HUES64 (cell line): ENCODE measurements around the gene MMAB.

Source experiments
- H3K27ac ChIP-seq: 2 replicates; pipeline ENCODE4 v1.7.0; 2013; ENCODE audit warnings: low read depth, low read length, inconsistent platforms
- H3K27me3 ChIP-seq: 2 replicates; pipeline ENCODE4 v1.6.1; 2013; ENCODE audit warnings: mild to moderate bottlenecking, low read length; ENCODE audit not compliant: insufficient read depth
- H3K36me3 ChIP-seq: 2 replicates; pipeline ENCODE4 v1.6.1; 2013; ENCODE audit warnings: mild to moderate bottlenecking, low read length; ENCODE audit not compliant: insufficient read depth
- H3K4me1 ChIP-seq: 2 replicates; pipeline ENCODE4 v1.6.1; 2013; ENCODE audit warnings: mild to moderate bottlenecking, low read length, moderate library complexity; ENCODE audit not compliant: insufficient read depth
- H3K4me3 ChIP-seq: 2 replicates; pipeline ENCODE4 v1.5.1; 2013; ENCODE audit warnings: mild to moderate bottlenecking, low read length, moderate library complexity
- H3K9ac ChIP-seq: 2 replicates; pipeline ENCODE4 v1.6.1; 2013; ENCODE audit warnings: mild to moderate bottlenecking, low read depth, low read length
- H3K9me3 ChIP-seq: 2 replicates; pipeline ENCODE4 v1.6.1; 2013; ENCODE audit warnings: low read depth, low read length; ENCODE audit not compliant: insufficient read depth
- WGBS: fragments of 150-250, 120-280 bp; methylation state at CpG from one replicate; pipeline ENCODE4 v1.1.7; 2013; ENCODE audit warnings: missing lambda C conversion rate; 5-methylcytosine and 5-hydroxymethylcytosine counted together

Gene MMAB

GRCh38 chr12:109601557-109601956 lies 28.3 kb upstream of the MMAB start:
- 93% methylated on average over 8 of the region's 8 CpGs for WGBS
- H3K4me3 ChIP-seq: no peak overlapping the region

DNA sequence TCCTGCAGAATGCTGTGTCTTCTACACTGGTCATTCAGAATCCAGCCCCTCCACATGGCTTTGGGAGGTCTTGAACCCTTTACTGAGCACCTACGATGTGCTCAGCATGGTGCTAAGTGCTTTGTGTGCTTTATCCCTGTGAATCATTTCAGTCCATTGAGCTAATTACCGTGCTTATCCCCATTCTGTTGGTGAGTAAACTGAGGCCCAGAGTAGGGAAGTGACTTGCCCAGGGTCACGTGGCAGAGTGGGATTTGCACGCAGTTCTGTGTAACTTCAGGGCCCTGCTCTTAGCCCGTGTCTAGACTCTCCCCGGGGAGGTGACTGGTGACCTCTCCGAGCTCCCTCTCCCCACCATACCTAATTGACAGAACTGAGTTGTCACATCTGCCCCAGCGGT lies 27.7 kb upstream of the MMAB start:
- no peak overlapping the region for H3K9ac ChIP-seq

More at GRCh38 chr12:109601557-109601956, 28.3 kb upstream of the MMAB start:
- H3K9me3 ChIP-seq: no peaks in the 10 kb centered on the region
- H3K36me3 ChIP-seq: no peaks in the 10 kb centered on the region
- no peaks in the 10 kb centered on the region for H3K27me3 ChIP-seq
- peaks cover 8% of the 10 kb centered on the region for H3K4me1 ChIP-seq
- no peak overlapping the region for H3K27ac ChIP-seq
- no peak overlapping the region for H3K9ac ChIP-seq

GRCh38 chr12:109600481-109600880 lies 27.2 kb upstream of the MMAB start:
- Histone ChIP-seq H3K9me3 (no peaks in the 10 kb centered on the region), H3K4me3 (no peak overlapping the region), H3K36me3 (no peaks in the 10 kb centered on the region), H3K27ac (no peak overlapping the region), H3K9ac (no peak overlapping the region), H3K27me3 (no peaks in the 10 kb centered on the region), H3K4me1 (peaks cover 8% of the 10 kb centered on the region)
- 98% methylated on average over 2 of the region's 2 CpGs for WGBS

More for the DNA sequence above, 27.7 kb upstream of the MMAB start:
- WGBS: 92% methylated on average over 8 of the region's 8 CpGs
- H3K27ac ChIP-seq: no peak overlapping the region
- no peaks in the 10 kb centered on the region for H3K27me3 ChIP-seq
- peaks cover 8% of the 10 kb centered on the region for H3K4me1 ChIP-seq
- H3K4me3 ChIP-seq: no peak overlapping the region
- H3K9me3 ChIP-seq: no peaks in the 10 kb centered on the region
- no peaks in the 10 kb centered on the region for H3K36me3 ChIP-seq

DNA sequence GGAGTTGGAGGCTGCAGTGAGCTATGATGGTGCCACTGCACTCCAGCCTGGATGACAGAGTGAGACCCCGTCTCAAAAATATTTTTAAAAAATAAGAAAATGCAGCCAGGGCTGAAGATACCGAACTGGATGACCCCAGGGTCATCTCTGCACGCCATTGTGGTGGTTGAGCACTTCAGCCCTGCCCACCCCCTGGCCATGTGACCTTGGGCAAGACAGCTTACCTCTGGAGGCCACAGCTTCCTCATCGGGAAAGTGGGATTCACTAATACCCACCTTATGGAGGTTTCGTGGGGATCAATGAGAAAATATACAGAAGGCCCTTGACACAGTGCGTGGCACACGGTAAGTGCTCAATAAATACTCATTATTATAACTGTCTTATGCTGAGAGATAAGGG lies 25.8 kb upstream of the MMAB start:
- no peaks in the 10 kb centered on the region for H3K27me3 ChIP-seq
- WGBS: 85% methylated on average over 7 of the region's 7 CpGs
- no peak overlapping the region for H3K9ac ChIP-seq
- no peak overlapping the region for H3K27ac ChIP-seq
- H3K4me3 ChIP-seq: no peak overlapping the region
- H3K36me3 ChIP-seq: peaks cover 10% of the 10 kb centered on the region; the same call in 1 of the 2 replicates
- H3K9me3 ChIP-seq: no peaks in the 10 kb centered on the region
- H3K4me1 ChIP-seq: peaks cover 8% of the 10 kb centered on the region

GRCh38 chr12:109598428-109598854 lies 25.1 kb upstream of the MMAB start:
- H3K4me1 ChIP-seq: peaks cover 8% of the 10 kb centered on the region
- no peaks in the 10 kb centered on the region for H3K9me3 ChIP-seq
- H3K27me3 ChIP-seq: no peaks in the 10 kb centered on the region
- no peak overlapping the region for H3K4me3 ChIP-seq
- no peak overlapping the region for H3K9ac ChIP-seq
- 93% methylated on average over 11 of the region's 11 CpGs for WGBS
- peaks cover 10% of the 10 kb centered on the region; the same call in 1 of the 2 replicates for H3K36me3 ChIP-seq
- H3K27ac ChIP-seq: no peak overlapping the region

GRCh38 chr12:109597795-109598427 lies 24.6 kb upstream of the MMAB start:
- H3K4me3 ChIP-seq: no peak overlapping the region
- WGBS: 48% methylated on average over 27 of the region's 27 CpGs
- H3K9ac ChIP-seq: no peak overlapping the region
- peaks cover 16% of the 10 kb centered on the region; the same call in 1 of the 2 replicates for H3K36me3 ChIP-seq
- H3K4me1 ChIP-seq: peaks cover 8% of the 10 kb centered on the region
- no peak overlapping the region for H3K27ac ChIP-seq
- H3K9me3 ChIP-seq: no peaks in the 10 kb centered on the region
- no peaks in the 10 kb centered on the region for H3K27me3 ChIP-seq

DNA sequence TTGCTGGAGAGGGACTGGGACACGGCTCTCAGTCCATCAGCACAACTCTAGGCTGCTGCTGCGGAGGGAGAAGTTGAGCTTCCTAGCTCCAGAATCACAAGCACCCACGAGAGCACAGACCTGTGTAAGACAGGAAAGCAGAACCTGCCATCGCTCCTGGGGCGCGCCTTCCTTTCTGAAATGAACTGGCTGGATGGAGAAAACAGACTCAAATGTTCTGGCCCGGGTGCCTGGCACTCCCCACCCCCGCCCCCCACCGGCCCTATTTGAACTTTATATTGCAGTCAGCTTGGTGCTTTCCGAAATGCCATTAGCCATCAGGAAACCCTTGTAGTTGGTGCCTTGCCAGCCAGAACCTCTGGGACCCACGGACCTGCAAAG lies 24.1 kb upstream of the MMAB start:
- Histone ChIP-seq H3K36me3 (peaks cover 20% of the 10 kb centered on the region), H3K4me1 (peaks cover 8% of the 10 kb centered on the region), H3K9ac (no peak overlapping the region), H3K9me3 (no peaks in the 10 kb centered on the region), H3K27me3 (no peaks in the 10 kb centered on the region), H3K4me3 (no peak overlapping the region), H3K27ac (no peak overlapping the region)
- WGBS: 64% methylated on average over 11 of the region's 11 CpGs

DNA sequence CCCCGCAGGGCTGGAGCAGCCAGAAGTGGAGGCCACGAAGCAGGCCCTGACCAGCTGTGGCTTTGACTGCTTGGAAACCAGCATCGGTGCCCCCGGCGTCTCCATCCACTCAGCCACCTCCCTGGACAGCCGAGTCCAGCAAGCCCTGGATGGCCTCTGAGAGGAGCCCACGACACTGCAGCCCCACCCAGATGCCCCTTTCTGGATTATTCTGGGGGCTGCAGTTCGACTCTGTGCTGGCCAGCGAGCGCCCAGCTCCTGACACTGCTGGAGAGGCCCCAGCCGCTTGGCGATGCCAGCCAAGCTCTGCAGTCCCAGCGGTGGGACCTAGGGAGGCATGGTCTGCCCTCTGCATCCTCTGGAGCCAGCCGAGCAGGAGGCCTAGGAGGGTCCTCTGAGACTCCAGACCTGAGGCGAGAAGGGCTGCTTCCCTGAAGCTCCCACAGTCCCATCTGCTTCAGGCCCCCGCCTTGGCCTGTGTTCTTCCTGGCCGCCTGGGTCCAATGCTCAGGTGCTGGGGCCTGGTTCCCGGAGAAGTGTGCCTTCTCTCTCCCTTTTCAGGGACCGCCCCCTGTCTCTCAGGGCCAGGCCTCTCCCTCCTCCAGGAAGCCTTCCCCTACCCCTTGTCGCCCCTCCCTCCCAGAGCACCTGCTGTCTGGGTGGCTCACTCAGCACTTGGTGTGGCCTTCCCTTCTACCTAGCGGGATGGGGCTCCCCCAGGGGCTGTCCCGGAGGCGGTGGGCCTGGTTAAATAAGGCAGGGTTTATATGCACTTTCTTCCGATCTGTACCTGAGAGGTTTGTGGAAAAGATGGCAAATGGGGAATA lies 23.3 kb upstream of the MMAB start:
- WGBS: 93% methylated on average over 24 of the region's 24 CpGs
- H3K9ac ChIP-seq: no peak overlapping the region
- H3K9me3 ChIP-seq: no peaks in the 10 kb centered on the region
- H3K36me3 ChIP-seq: peaks cover 28% of the 10 kb centered on the region
- peaks cover 8% of the 10 kb centered on the region for H3K4me1 ChIP-seq
- H3K27me3 ChIP-seq: no peaks in the 10 kb centered on the region
- H3K4me3 ChIP-seq: no peak overlapping the region
- no peak overlapping the region for H3K27ac ChIP-seq

GRCh38 chr12:109595321-109595902 lies 22.1 kb upstream of the MMAB start:
- Histone ChIP-seq H3K4me3 (no peak overlapping the region), H3K27ac (no peak overlapping the region), H3K9ac (no peak overlapping the region), H3K36me3 (peaks cover 33% of the 10 kb centered on the region), H3K27me3 (no peaks in the 10 kb centered on the region), H3K4me1 (peaks cover 8% of the 10 kb centered on the region), H3K9me3 (no peaks in the 10 kb centered on the region)
- 85% methylated on average over 10 of the region's 10 CpGs for WGBS

DNA sequence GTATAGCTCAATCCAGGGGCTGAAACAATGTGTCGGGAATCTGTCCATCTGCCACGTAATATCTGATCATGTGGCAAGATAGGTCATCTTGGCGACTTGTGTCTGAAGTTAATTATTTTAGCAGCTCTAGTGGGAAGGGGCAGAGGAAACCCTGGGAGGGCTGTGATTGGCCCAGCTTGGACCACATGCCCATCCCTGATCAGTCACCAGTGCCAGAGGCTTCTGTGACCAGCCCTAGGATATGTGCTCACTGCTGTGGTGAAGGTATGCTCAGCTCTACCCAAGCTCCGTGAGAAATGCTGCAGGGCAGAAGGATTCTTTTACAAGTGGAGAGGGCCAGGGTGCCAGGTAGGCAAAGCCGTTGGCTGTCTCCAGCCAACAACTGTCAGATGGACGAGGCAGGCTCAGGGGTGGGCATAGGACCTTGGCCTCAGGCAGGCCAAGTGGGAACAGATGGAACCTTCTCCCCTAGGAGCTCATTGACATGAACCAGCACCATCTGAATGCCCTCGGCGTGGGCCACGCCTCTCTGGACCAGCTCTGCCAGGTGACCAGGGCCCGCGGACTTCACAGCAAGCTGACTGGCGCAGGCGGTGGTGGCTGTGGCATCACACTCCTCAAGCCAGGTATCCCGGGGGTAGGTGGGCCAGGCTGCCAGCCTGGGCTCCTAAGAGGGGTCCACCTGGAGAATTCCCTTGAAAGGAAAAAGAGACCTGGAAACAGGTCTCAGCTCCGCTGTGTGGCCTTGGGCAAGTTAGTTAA lies 21.4 kb upstream of the MMAB start:
- Histone ChIP-seq H3K9ac (no peak overlapping the region), H3K9me3 (no peaks in the 10 kb centered on the region), H3K27me3 (no peaks in the 10 kb centered on the region), H3K4me3 (no peak overlapping the region), H3K4me1 (peaks cover 8% of the 10 kb centered on the region), H3K36me3 (peaks cover 33% of the 10 kb centered on the region), H3K27ac (no peak overlapping the region)
- 93% methylated on average over 15 of the region's 15 CpGs for WGBS

DNA sequence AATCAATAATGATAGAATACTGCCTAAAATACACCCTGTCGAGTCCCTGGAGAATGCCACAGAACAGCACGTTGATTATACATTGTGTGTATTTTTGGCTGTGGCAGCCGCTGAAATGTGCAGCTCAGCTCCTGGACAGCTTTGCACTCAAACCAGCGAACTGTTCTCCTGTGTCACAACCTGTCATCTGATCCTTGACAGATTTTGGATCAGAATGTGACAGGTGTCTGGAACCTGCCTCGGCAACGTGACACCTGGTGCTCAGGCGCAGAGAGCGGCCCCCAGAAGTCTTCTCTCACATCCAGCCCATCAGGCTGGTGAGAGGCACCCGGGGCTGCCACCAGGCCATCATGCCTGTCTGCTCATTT lies 19.6 kb upstream of the MMAB start:
- H3K36me3 ChIP-seq: peaks cover 43% of the 10 kb centered on the region
- 95% methylated on average over 9 of the region's 9 CpGs for WGBS

More for the DNA sequence above, 19.6 kb upstream of the MMAB start:
- Histone ChIP-seq H3K27ac (no peak overlapping the region), H3K9me3 (no peaks in the 10 kb centered on the region), H3K9ac (no peak overlapping the region), H3K4me3 (no peak overlapping the region), H3K4me1 (peaks cover under 1% of the 10 kb centered on the region), H3K27me3 (no peaks in the 10 kb centered on the region)
